ENCODE measurements around the gene UQCRH.
"Not testable (repeated sequence)": the region's sequence is repeated elsewhere in the genome, so short reads cannot be mapped to it uniquely, and the experiment has no call there.

UQCRH gene

GRCh38 chr1:46300673-46301405, 2.7 kb upstream of the UQCRH start:
- no peak for DNase-seq

DNA sequence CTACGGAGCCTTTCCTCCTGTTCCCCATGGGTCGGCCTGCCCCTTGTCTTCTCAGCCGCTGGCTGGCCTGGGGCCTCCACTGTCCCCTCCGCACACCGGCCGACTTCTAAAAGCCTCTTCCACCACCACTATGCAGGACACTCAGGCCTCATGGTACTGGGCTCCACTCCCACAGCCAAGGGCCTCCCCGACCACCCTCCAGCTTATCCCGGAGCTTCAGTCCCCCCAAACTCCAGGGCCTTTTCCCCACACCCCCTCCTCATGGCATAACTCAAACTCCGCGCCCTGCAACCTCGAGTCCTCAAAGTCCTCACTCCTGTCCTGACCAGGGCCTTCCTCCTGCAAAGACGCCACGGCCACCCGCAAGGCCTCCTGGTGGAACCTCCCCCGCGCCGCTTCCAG, 2.1 kb upstream of the UQCRH start:
- no peak for DNase-seq

- DNase-seq: peak; percentile 65
Observed at GRCh38 chr1:46301808-46302640, 1.5 kb upstream of the UQCRH start.

DNA sequence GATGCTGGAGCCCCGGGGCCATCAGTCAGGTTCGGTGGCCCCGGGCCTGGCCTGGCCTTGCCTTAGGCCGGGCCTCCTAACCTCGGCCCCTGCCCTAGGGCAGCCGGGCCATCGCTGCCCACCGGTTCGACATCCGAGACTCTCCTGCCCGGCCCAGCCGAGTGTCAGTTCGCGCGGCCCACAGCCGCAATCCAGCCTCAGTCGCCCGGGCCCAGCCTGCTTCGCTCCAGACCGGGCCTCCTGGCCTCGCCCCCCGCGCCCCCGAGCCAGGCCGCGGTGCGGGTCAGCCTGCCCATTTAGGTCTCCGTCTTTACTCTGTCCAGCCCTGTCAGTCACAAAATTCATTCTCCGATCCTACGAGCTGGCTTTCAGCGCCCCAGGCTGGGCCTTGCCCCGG, 859 bp upstream of the UQCRH start:
- DNase-seq: peak; percentile 29

- peak; percentile 9 for DNase-seq
Observed at GRCh38 chr1:46303872-46304326, 401 bp downstream of the UQCRH start.

- no peak for DNase-seq
Observed at GRCh38 chr1:46306159-46306530, 2.6 kb downstream of the UQCRH start.

DNA sequence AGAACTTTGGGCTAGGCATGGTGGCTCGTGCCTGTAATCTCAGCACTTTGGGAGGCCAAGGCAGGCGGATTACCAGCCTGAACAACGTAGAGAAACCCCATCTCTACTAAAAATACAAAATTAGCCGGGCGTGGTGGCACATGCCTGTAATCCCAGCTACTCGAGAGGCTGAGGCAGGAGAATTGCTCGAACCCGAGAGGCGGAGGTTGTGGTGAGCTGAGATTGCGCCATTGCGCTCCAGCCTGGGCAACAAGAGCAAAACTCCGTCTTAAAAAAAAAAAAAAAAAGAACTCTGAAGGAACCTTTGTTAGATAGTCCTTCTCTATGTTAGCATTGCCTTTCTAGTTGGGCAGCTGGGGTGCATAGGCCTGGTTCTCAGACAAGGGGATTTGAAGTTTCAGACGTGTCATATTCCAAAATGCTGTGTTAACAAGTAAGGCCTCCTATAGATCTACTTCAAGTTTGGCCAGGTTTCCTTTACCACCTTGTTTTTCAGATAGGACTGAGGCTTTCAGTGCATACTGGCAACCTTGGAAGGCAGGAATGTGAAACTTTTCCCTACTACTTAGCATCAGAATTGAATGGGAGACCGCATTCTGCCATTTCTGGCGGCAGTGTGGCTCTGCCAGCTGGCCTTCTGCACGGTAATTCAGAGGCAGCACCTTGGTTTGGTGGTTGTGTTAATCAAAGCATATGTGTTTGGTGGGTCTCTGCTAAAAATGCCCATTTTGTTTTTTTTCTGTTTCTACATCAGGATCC, 6.1 kb downstream of the UQCRH start:
- DNase-seq: no peak

GRCh38 chr1:46310321-46310720, 6.8 kb downstream of the UQCRH start:
- no peak for DNase-seq

GRCh38 chr1:46315669-46316403, 12.3 kb downstream of the UQCRH start:
- DNase-seq: no peak

DNA sequence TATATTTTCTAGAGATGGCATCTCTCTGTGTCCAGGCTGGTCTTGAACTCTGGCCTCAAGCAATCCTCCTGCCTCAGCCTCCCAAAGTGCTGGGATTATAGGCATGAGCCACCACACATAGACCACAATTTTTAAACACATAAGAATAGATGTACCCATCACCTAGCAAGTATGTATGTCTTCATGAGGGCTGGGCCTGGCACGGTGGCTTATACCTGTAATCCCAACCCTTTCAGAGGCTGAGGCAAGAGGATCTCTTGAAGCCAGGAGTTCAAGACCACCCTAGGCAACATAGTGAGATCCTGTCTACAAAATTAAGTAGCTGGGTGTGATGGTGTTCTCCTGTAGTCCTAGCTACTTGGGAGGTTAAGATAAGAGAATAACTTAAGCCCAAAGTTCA, 13.8 kb downstream of the UQCRH start:
- DNase-seq: no peak

GRCh38 chr1:46319301-46319700, 15.8 kb downstream of the UQCRH start:
- DNase-seq: not testable (repeated sequence)

DNA sequence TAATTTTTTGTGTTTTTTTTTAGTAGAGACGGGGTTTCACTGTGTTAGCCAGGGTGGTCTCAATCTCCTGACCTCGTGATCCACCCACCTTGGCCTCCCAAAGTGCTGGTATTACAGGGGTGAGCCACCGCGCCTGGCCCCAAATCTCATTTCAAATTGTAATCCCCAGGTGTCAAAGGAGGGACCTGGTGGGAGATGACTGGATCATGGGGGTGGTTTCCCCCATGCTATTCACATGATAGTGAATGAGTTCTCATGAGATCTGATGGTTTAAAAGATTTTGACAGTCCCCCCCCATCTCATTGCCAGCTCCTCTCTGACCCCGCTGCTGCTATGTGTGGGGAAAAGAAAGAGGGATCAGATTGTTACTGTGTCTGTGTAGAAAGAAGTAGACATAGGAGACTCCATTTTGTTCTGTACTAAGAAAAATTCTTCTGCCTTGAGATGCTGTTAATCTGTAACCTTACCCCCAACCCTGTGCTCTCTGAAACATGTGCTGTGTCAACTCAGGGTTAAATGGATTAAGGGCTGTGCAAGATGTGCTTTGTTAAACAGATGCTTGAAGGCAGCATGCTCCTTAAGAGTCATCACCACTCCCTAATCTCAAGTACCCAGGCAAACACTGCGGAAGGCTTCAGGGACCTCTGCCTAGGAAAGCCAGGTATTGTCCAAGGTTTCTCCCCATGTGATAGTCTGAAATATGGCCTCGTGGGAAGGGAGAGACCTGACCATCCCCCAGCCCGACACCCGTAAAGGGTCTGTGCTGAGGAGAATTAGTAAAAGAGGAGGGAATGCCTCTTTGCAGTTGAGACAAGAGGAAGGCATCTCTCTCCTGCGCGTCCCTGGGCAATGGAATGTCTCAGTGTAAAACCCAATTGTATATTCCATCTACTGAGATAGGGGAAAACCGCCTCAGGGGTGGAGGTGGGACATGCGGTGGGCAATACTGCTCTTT, 16.7 kb downstream of the UQCRH start:
- not testable (repeated sequence) for DNase-seq

DNA sequence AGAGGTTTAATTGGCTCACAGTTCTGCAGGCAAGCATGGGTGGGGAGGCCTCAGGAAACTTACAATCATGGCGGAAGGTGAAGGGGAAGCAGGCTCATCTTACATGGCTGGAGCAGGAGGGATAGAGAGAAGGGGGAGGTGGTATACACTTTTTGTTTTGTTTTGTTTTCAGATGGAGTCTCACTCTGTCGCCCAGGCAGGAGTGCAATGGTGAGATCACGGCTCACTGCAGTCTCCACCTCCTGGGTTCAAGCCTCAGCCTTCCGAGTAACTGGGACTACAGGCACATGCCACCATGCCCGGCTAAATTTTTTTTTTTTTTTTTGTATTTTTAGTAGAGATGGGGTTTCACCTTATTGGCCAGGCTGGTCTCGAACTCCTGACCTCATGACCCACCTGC, 18.7 kb downstream of the UQCRH start:
- not testable (repeated sequence) for DNase-seq

DNA sequence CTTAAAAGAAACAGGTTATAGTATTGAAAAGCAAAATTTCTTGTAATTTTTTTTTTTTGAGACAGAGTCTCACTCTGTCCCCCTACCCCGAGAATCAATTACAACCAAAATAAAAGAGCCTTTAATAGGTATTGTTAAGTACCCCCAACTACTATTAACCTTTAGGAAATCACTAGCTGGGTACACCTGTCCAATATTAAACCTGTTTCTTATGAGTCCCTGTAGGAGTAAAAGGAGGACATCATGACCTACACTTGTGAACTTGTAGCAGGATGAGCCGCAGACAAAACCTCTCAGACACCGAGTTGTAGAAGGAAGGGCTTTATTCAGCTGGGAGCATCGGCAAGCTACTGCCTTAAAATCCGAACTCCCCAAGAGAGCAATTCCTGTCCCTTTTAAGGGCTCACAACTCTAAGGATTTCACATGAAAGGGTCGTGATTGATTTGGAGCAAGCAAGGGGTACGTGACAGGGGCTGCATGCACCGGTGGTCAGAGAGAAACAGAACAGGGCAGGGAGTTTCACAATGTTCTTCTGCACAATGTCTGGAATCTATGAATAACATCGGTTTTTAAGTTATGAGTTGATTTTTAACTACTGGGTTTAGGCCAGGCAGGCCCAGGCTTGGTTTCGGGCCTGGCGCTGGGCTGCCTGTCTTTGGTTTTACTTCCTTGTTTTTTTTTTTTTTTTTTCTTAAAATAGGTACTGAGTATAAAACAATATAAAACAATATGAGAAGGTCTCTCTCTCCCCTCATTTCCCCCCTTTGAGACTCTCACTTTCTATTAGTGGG, 22.0 kb downstream of the UQCRH start:
- DNase-seq: not testable (repeated sequence)

- DNase-seq: not testable (repeated sequence)
Observed at GRCh38 chr1:46328182-46328581, 24.7 kb downstream of the UQCRH start.

GRCh38 chr1:46329807-46330206, 26.3 kb downstream of the UQCRH start:
- not testable (repeated sequence) for DNase-seq

DNA sequence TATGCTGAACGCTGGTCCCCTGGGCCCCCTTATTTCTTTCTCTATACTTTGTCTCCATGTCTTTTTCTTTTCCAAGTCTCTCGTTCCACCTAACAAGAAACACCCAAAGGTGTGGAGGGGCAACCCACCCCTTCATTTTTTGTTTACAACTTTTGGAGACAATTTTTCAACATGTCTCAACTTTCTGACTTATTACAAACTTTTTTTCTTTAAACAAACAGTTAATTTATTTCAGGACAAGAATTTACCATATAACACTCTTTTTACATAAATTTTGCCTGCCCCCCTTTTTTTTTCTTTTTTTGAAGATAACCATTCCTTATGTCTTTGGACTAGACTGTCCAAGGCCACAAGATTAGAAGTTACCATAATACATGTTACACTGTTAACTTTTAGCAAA, 26.9 kb downstream of the UQCRH start:
- DNase-seq: not testable (repeated sequence)

DNA sequence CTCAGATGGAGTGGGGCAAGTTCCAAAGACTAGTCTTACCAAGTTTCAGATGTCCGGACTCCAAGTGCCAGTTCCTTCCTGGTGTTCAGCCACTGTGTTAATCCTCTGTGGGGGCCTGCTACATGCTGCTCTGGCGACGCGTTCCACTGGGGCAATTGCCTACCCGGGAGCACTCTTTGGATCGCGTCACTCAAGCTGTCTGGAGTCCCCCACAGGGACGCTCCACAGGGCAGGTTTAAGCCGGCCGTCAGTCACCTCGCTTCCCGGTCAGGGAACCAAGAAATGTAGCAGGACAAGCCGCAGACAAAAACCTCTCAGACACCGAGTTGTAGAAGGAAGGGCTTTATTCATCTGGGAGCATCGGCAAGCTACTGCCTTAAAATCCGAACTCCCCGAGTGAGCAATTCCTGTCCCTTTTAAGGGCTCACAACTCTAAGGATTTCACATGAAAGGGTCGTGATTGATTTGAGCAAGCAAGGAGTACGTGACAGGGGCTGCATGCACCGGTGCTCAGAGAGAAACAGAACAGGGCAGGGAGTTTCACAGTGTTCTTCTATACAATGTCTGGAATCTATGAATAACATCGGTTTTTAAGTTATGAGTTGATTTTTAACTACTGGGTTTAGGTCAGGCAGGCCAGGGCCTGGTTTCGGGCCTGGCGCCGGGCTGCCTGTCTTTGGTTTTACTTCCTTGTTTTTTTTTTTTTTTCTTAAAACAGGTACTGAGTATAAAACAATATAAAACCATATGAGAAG, 28.5 kb downstream of the UQCRH start:
- not testable (repeated sequence) for DNase-seq

DNA sequence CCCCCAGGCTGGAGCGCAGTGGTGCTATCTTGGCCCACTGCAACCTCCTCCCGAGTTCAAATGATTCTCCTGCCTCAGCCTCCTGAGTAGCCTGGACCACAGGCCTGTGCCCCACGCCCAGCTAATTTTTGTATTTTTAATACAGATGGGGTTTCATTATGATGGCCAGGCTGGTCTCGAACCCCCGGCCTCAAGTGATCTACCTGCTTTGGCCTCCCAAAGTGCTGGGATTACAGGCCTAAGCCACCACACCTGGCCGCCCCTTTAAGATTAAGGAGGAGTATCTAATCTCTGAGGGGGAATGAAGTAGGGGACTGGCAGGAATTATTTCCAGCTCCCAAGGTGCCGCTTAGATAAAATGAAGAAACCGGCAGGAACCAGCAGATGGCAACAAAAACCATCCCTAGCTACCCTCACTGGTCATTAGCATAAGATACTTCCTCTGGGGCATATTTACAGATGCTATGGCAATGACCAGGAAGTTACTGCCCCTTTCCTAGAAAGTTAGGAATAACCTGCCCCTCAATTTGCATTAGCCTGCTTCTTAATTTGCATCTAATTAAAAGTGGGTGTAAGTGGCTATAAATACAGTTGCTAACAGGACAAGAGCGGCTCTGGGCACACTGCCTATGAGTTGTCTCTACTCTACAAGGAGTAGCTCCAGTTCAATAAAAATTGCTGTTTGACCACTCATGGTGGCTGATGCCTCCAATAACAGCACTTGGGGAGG, 30.0 kb downstream of the UQCRH start:
- DNase-seq: no peak
